HG02981 (cell line): ENCODE data around the gene DLX5.

Source experiments
- ATAC-seq: cut with Tn5 transposase; IDR thresholded peaks from one replicate; pipeline ENCODE4 v1.9.1; 2021; ENCODE audit warnings: mild to moderate bottlenecking, moderate library complexity; ENCODE audit not compliant: unreplicated experiment

The DLX5 gene

DNA sequence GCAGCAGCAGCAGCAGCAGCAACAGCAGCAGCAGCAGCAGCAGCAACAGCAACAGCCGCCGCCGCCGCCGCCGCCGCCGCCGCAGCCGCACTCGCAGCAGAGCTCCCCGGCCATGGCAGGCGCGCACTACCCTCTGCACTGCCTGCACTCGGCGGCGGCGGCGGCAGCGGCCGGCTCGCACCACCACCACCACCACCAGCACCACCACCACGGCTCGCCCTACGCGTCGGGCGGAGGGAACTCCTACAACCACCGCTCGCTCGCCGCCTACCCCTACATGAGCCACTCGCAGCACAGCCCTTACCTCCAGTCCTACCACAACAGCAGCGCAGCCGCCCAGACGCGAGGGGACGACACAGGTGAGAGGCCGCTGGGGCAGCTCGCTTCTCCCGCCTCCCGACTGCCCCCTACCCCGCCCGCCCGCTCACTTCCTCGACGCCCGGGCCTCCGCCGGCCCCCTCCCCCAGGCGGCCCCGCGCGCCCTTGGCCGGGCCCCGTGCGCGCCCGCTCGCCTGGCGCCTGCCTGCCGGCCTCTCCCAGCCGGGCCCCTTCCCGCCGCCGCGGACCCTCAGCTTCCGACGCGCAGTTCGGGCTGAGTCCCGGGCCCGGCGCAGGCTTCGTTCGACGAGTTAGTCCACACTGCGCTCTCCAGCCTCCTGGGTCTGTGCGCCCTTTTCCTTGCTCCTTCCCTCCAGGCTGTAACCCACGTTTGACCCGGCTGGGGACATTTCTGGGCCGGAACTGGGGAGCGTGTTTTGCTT, 18.4 kb downstream of the DLX5 start:
- peak; percentile 59 for ATAC-seq

GRCh38 chr7:97005183-97006054, 19.2 kb downstream of the DLX5 start, which contains the start of gene DLX6:
Gene DLX6 (plus strand): TSS chr7:97005553. CDS start chr7:97005978, 425 bp downstream.
- ATAC-seq: no peak

GRCh38 chr7:97004247-97005182, 20.1 kb downstream of the DLX5 start:
- ATAC-seq: no peak

GRCh38 chr7:97003262-97004246, 21.1 kb downstream of the DLX5 start:
- no peak for ATAC-seq

DNA sequence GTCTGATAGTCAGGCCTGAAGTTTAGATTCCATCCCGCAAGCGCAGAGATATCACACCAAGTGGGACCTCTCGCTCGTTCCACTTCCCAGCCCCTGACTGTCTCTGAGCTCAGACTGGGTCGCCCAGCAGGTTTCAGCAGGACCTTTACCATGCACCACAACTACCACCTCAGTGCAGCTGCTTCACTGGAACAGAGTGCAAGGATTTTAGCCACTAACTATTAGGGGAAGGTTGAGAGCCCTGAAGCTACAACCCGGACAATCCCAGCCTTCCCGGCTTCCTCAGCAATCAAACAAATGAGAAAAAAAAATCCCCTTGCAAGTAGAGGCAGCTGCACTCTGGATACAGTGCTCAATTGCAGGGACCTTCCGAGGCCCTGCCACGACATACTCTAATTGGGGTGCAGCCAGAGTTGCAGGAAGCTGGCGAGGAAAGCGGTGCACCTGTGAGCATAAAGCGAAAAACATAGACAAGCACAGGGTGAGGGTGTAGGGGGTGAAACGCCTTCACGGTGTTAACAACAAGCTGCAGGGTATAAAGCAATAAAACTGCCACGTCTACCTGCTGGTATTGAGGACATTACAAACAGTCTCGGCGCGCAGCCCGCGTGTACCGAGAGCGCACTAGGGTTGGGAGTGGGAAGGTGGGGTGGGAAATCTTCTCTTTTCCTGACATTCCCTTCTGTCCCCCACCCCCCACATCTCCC, 21.9 kb downstream of the DLX5 start:
- ATAC-seq: no peak

- ATAC-seq: no peak
Observed at GRCh38 chr7:97001656-97002554, 22.7 kb downstream of the DLX5 start.

- no peak for ATAC-seq
Observed at GRCh38 chr7:97001221-97001620, 23.4 kb downstream of the DLX5 start.

GRCh38 chr7:96998744-96999143, 25.9 kb downstream of the DLX5 start:
- ATAC-seq: no peak

- no peak for ATAC-seq
Observed at GRCh38 chr7:96998333-96998732, 26.3 kb downstream of the DLX5 start.

DNA sequence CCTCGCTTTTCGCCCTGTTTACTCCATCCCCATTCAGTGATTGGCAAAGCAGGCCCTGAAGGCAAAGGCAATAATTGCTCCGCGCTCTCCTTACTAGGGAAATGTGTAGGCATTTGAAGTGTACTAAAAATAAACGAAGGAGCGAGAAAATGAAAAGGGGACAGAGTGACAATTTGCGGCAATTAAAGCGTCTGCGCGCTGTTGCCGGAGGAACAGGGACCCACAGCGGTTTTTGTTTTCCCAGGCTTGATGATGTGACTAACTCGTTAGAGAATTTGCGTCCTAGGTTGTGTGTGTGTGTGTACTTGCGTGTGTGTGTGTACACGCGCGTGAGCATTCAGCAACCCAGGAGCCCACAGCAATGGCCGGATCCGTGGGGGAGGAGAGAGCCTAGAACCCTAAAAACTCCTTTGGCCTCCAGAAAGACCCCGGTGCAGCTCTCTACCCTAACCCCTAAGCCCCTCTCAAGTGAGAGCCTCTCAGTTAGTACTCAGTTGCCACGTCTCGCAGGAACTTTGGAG, 27.1 kb downstream of the DLX5 start:
- no peak for ATAC-seq

GRCh38 chr7:96996958-96997511, 27.6 kb downstream of the DLX5 start:
- no peak for ATAC-seq

DNA sequence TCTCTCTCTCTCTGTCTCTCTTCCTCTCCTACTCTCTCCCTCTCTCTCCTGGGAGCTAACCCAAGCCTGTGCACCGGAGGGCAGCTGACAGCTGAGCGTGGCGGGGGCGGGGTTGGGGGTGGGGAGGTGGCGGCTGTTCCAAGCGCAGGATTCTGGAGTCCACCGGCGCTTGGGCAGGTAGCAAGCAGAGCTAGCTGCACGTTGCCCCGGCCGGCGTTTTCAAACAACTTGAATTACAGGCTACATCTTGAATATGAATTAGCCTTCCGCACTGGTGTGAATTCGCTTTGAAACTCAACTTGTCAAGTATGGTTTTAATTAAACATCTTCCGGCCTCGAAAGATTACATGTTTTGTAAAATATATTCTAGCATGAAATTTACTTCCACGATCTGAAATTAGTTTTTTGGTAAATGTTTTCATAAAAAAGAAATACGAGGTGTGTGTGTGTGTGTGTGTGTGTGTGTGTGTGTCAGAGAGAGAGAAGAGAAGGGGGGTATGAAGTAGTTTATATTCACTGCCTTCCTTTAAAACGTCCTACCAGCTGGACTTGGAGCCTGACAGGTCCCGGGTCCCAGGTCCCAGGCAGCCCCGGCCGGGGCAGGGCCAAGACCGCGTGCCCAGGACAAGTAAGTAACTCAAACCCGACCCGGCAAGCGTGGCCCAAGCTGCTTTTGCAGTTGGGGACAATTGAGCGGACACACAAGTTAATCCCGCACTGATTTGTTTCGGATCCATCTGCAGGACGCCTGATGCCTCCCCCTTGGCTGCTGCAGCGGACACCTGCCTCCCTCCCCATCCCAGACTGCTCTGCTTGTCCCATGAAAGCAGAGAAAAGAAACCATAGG, 28.3 kb downstream of the DLX5 start:
- ATAC-seq: no peak

DNA sequence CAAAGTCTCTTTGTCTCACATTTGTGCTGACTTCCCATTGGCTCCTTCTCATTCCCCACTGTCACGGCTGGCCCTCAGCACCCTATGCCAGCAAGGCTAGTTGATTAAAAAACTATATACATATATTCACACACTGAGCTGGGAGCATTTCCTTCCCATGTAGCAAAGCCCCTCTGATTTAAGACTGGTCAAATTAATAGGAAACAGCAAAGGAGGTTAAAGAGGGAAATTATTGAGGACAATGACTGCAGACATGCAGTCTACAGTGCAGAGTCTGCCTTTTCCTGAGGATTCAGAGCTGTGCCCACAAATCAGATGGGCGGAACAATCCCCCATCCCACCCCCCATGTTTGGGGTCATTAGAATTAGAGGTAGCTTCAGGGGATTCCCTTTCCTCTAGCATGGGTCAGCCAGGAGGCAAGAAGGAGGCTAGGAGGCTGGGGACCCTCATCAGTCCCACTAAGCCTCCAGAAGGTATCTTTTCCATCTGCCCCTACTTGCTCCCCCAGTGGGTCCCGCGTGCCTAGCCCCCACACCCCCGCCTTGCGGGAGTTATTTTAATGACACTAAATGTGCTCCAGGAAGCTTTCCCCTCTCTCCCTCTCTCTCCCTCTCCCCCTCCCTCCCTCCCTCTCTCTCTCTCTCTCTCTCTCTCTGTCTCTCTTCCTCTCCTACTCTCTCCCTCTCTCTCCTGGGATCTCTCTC, 29.1 kb downstream of the DLX5 start:
- no peak for ATAC-seq

- ATAC-seq: no peak
Observed at GRCh38 chr7:96993980-96994379, 30.7 kb downstream of the DLX5 start.

DNA sequence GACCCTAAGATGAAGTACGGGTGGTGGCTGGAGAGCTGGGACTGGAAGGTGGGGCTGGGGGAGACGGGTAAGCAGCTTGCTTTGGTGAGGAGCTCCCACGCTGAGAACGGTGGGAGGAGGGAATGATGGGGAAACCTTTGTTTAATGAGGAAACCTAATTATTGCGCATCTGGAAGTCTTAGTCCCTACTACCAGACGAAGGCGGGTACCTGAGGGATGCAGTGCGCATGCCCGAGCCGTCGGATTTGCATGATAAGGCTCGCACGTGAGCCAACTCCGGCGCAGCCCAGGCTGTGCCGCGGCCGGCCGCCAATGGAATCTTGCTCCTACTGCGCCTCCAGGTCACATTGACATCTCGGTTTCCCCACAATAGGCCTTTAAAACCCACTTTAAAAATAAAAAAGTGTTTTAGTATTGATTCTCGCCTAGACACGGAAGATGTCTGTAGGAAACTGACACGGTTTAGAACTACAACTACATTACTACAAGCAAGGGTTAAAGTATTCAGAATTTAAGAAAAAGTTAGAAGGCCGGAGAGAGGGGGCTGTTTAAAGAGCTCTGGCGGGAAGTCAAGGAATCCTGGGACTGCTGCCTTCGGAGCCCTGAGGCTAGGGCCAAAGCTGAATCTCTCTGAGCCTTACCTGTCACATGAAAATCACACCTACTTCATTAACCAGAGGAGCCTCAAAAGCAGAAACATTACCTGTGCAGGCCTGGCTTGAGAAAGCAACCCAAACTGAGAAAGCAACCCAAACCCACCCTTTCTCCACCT, 31.4 kb downstream of the DLX5 start:
- ATAC-seq: no peak
